Cardiac septum (tissue), 1 donor: Measurements from ENCODE around the gene NAPB. TPM values are rescaled to one million over a fixed set of nuclear protein-coding genes. Genes with fewer than 3 reads are reported as not detected.
"Not testable (repeated sequence)": the region's sequence is repeated elsewhere in the genome, so short reads cannot be mapped to it uniquely, and the experiment has no call there.

Experiments
- DNase-seq: peaks from one replicate; pipeline ENCODE4 v3.0.0-alpha.2; 2020; ENCODE audit warnings: low spot score
- intact Hi-C: fragments of 100-400 bp; cut with DNase I; formaldehyde crosslinking; loops from one replicate; pipeline ENCODE4 v1.14.0; 2022
- total RNA-seq: library from RNA; stranded (reverse); fragmentation: NEBNext Ultra II Directional; extraction: Animal tissue kit (Norgen Biotek cat#: 25700); gene quantifications from one replicate; pipeline ENCODE4 v1.2.1, GENCODE V29; 2021
- donor health status: DM: no; HTN: no; CAD: no.

The NAPB gene
- total RNA-seq, 1 donor from 2014 or later, result 6.1 TPM

DNA sequence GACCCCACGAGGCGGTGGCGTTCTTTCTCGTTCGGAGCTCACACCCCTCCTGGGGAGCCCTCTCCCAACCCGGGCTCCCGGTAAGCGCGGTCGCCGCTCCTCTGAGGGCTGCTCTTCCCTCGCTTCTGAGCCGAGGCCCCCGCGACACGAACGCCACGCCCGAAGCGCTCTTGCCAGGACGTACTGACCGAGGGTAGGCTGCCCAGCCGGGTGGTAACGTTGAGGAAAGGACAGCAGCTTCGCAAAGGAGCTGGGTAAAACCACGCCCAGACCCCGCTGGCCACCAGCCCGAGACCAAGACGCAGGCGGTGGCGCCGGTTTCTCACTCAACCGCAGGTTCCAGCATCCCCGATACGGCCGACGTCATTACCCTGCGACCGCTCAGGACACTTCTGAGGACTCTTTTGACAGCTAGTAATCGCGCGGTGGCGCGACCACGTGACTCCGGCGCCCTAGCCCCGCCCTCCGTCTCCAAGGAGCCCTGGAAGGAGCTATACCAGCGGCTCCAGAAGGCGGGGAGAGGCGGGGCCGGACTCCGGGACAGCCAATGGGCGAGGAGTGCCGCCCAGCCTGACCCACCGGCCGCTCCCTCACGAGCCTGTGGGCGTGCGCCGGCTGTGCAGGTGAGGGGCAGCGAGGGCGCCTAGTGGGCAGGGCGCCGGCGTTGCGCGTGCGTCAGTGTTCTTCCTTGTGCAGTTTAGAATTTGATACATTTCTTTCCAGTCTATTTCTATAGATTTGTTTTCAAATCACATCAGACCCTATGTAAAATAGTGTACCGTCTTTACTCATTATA, 63.3 kb downstream of the NAPB start:
- DNase-seq, result peak; percentile 100
- intact Hi-C loops, result loop anchor here (1.0 to 10.0 kb wide), 2 partner anchors 8 to 1697 kb away; partner anchors contain the start of genes ACSS1 and NXT1

GRCh38 chr20:23356203-23356602, 65.1 kb downstream of the NAPB start:
- intact Hi-C loops, result loop anchor here (10.0 kb wide), 1 partner anchor 1699 kb away; the partner anchor contains the start of gene ACSS1
- DNase-seq, result no peak

DNA sequence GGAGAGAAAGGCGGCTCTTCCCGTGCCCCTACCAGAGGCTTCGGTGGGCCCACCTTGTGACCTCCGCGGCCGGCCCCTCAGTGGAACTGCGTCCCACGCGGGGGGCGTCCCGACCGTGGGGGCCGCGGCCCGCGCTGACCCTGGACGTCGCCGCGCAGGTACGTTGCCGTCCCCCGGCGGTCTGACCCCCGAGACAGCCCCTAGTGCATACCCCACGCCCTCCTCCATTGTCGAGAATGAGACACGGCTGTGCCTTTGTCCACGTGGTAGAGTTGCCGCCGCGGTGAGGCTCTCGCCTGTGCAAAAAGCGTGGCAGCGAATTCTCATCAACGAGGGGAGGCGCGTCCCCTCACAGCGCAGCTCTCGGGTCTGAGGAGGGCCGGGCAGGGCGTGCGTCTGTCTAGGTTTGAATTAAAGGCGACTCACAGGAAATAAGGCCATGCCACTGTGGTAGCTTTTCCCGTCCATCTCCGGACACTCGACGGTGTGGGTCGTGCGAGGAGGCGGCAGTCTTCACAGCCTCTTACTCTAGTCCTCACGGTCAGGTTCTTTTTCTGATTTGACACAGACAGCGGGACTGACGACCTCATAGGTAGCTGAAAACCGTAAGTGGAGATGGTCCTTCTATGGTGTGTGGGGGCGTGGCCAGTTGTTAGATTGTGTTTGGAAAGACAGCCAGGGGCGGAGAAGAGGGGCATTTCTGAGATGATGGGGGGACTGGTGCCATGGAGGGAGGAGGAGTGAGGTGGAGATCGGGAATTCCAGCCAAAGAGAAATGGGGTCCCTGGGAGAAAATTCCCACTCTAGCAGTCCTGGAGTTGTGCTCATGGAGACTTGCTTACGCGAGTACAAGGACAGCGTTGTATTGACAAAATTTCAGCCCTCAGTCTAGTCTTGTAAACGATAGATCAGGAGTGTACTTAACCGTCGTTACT, 70.1 kb downstream of the NAPB start:
- intact Hi-C loops, result loop anchor here (1.0 to 10.0 kb wide), 2 partner anchors 7 to 1704 kb away; partner anchors contain the start of gene ACSS1
- no peak for DNase-seq

DNA sequence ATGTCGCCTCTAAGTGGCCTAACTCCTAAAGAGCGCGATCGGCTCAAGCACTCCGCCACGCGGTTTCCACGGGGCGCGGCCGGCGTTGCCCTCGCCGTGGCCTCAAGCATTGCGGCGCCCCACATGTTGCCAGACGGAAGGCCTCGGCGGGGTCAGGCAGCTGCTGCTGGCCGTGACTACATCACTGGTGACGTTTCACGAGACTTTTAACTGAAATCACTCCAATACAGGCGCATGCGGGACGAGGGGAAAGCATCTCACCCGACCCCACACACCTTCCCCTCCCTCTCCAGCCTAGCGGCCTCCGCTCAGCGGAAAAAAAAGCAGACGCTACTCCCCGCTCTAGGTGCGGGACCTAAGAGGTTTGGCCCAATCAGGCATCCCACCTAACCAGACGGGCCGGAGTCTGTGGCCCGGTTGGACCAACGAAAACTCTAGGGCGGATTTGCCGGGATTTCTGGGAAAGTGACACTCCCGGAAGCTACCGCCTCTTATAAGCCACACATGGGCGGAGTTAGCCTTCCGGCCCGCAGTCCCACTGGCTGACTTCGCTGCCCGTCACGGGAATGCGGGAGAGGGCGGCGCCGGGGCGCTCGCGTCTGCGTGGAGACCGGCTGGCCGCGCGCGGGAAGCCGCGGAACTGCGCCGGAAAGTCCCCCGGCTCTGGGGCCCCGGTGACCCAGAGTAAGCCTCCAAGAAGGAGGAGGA, 70.9 kb downstream of the NAPB start, which contains the start of gene NXT1:
TSS of gene NXT1 (plus strand) at position 596 of the 708 bp plus-strand sequence. CDS start 3,251 bp downstream, outside the sequence.
- peak; percentile 99 for DNase-seq
- intact Hi-C loops, result loop anchor here (1.0 to 10.0 kb wide), 2 partner anchors 8 to 1704 kb away; partner anchors contain the start of gene ACSS1

- intact Hi-C loops, result loop anchor here (1.0 to 10.0 kb wide), 4 partner anchors 9 to 1705 kb away; partner anchors contain the start of gene ACSS1
- no peak for DNase-seq
These were observed 71.7 kb downstream of the NAPB start for GRCh38 chr20:23349338-23350195.

- DNase-seq, result not testable (repeated sequence)
- intact Hi-C loops, result loop anchor here (10.0 kb wide), 2 partner anchors 204 to 294 kb away; no protein-coding TSS in a partner anchor
These were observed 72.8 kb downstream of the NAPB start for GRCh38 chr20:23348510-23348909.

- intact Hi-C loops, result loop anchor here (10.0 kb wide), 2 partner anchors 203 to 293 kb away; no protein-coding TSS in a partner anchor
- no peak for DNase-seq
These were observed 73.5 kb downstream of the NAPB start for GRCh38 chr20:23347791-23348190.

DNA sequence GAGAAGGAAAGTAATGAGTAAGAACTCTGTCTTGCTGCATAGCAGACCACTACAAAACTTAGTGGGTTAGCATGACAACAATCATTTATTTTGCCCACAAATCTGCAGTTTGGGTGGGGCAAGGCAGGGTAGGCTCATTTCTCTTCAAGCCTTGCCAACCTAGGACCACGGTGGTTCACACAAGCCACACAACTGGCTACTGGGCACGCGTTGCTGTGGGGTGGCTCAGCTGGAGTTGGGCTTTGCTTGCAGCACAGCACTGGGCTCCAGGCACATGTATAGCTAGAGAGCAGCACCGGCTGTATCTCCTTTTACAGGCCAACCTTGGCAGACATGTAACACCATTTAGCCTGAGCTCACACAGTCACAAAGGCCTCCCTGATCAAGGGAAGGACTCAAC, 75.3 kb downstream of the NAPB start:
- DNase-seq, result no peak

DNA sequence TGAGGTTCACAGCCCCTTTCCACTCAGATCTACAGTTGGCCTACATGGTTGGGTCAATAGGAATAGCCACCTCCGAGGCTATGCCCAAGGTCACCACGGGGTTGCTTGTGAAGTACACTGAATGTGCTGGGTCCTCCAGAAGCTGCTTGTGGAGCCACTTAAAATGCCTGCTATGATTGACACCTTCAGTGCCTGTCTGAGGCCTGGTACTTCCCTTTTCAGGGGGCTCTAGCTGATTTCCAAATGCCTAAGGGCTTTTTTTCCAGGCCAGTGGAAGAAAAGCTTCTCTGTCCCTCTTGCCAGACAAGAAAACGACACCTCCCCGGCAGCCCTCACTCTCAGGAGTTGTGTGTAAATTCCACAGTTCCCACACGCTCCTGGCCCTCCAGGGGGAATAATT, 77.0 kb downstream of the NAPB start:
- no peak for DNase-seq
- intact Hi-C loops, result loop anchor here (5.0 to 10.0 kb wide), 3 partner anchors 200 to 1007 kb away; no protein-coding TSS in a partner anchor

More for the DNA sequence above, 75.3 kb downstream of the NAPB start:
- intact Hi-C loops, result loop anchor here (10.0 kb wide), 2 partner anchors 201 to 291 kb away; no protein-coding TSS in a partner anchor

- DNase-seq, result no peak
- intact Hi-C loops, result loop anchor here (5.0 to 10.0 kb wide), 3 partner anchors 199 to 1006 kb away; no protein-coding TSS in a partner anchor
These were observed 77.7 kb downstream of the NAPB start for GRCh38 chr20:23343590-23343989.

- no peak for DNase-seq
- intact Hi-C loops, result loop anchor here (2.0 to 10.0 kb wide), 4 partner anchors 196 to 1004 kb away; no protein-coding TSS in a partner anchor
These were observed 80.2 kb downstream of the NAPB start for GRCh38 chr20:23341073-23341472.

DNA sequence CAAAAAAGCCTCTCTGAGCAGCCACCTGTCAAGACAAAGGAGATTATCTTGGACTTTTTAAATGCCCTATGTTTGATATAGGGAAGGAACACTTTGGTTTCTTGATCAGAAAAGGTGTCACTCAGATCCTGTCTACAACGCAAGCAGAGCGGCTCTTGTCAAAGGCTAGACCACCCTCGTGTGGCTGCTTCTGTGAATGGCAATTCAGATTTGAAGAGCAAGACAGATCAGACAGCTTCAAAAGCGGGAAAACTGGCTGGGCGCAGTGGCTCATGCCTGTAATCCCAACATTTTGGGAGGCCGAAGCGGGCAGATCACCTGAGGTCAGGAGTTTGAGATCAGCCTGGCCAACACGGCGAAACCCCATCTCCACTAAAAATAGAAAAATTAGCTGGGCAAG, 80.8 kb downstream of the NAPB start:
- DNase-seq, result no peak
- intact Hi-C loops, result loop anchor here (2.0 to 10.0 kb wide), 4 partner anchors 196 to 1003 kb away; no protein-coding TSS in a partner anchor

GRCh38 chr20:23339986-23340385, 81.3 kb downstream of the NAPB start:
- DNase-seq, result no peak
- intact Hi-C loops, result loop anchor here (2.0 to 10.0 kb wide), 4 partner anchors 195 to 1003 kb away; no protein-coding TSS in a partner anchor

DNA sequence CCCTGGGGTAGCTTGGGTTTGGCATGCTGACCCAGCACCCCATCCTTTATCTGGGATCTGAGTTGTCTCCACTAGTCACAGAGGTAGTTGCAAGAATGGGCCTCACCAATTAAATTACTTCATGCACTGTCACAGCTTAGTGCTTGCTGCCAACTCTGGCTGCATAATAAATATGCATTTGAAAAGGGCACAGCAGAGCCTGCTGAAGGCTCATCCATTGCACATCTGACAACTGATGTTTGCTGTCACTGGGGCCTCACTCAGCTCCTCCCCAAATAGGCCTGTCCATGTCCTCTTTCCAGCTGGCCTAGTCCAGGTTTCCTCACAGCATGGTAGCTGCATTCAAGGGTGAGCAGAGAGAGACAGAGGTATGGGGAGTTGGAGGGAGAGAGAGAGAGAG, 84.0 kb downstream of the NAPB start:
- intact Hi-C loops, result no loop called here
- DNase-seq, result no peak

DNA sequence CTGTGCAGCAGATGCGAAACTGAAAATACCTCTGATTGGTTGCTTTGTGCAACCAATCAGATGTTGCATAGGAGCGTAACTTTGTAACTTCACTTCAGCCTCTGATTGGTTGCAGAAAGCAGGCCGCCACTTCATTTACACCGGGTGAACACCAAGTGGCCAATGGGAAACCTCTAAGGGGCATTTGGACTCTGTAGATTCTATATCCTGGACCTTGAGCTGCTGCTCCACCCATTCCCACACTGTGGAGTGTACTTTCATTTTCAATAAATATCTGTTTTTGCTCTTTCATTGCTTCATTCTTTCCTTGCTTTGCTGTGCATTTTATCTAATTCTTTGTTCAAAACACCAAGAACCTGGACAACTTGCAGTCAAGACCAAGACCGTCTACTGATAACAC, 84.8 kb downstream of the NAPB start:
- intact Hi-C loops, result no loop called here
- no peak for DNase-seq

DNA sequence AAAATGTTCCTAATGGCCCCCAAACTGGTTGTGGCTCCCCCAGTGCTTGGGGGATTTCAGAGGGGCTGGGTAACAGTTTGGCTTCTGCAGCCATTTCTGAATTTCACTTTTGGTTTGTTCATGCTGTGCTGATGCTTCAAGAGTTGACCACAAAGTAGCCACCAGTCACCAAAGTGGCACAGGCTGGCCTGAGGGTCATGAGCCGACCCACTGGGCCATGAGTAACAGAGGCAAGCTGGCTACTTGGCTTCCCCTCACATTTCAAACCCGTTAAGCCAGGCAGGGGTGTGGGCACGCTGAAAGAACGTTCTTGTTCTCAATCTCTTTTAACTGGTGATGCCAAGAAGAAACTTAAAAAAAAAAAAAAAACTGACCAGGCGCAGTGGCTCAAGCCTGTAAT, 85.8 kb downstream of the NAPB start:
- DNase-seq, result peak; percentile 35
- intact Hi-C loops, result no loop called here

DNA sequence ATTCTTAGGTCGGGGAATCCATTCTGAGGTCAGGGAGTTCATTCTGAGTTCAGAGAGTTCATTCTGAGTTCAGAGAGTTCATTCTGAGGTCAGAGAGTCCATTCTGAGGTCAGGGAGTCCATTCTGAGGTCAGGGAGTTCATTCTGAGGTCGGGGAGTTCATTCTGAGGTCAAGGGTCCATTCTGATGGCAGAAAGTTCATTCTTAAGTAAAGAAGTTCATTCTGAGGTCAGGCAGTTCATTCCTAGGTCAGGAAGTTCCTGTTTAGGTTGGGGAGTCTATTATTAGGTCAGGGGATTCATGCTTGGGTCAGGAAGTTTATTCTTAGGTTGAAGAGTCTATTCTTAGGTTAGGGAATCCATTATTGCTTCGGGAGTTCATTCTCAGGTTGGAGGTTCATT, 87.2 kb downstream of the NAPB start:
- intact Hi-C loops, result loop anchor here (5.0 kb wide), 1 partner anchor 87 kb away; no protein-coding TSS in a partner anchor

DNA sequence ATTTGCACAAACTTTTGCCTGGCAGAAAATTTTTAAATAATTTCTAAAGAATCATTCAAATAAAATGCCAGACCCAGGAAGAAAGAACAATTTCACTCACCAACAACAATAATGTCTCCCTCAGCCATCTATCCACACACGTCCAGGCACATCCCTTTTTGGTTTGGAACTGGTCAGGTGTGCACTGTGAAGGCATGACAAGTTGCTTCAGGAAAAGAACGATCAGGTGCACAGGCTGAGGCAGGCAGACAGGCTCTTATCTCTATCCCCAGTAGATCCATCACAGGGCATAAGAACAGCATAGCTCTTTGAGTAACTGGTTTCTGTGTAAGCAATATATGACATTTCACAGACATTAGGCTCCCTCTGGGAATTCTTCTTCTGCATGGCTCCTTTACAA, 88.8 kb downstream of the NAPB start:
- intact Hi-C loops, result loop anchor here (5.0 kb wide), 1 partner anchor 85 kb away; no protein-coding TSS in a partner anchor
- no peak for DNase-seq

More for the DNA sequence above, 87.2 kb downstream of the NAPB start:
- DNase-seq, result no peak
